ENCODE data around the gene ITIH4.

Gene ITIH4

DNA sequence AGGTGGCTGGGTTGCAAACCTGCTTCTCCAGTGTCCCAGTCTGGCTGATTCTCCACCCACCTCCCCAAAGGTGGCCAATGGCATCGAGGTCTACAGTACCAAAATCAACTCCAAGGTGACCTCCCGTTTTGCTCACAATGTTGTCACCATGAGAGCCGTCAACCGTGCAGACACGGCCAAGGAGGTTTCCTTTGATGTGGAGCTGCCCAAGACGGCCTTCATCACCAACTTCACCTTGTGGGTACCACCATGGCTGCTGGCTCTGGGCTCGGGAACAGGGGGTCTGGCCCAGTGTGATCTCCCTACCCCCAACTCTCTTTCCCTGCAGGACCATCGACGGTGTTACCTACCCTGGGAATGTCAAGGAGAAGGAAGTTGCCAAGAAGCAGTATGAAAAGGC is 34.1 kb downstream of the ITIH4 start:
- no peak for DNase-seq (ENCODE audit: low read depth)
- TF ChIP-seq, protein P1, sequence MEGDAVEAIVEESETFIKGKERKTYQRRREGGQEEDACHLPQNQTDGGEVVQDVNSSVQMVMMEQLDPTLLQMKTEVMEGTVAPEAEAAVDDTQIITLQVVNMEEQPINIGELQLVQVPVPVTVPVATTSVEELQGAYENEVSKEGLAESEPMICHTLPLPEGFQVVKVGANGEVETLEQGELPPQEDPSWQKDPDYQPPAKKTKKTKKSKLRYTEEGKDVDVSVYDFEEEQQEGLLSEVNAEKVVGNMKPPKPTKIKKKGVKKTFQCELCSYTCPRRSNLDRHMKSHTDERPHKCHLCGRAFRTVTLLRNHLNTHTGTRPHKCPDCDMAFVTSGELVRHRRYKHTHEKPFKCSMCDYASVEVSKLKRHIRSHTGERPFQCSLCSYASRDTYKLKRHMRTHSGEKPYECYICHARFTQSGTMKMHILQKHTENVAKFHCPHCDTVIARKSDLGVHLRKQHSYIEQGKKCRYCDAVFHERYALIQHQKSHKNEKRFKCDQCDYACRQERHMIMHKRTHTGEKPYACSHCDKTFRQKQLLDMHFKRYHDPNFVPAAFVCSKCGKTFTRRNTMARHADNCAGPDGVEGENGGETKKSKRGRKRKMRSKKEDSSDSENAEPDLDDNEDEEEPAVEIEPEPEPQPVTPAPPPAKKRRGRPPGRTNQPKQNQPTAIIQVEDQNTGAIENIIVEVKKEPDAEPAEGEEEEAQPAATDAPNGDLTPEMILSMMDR (conservative IDR thresholded peaks at IDR 0.05; ENCODE audit: low read depth, low read length) = no peak
- H3K4me3 ChIP-seq (ENCODE audit: low read depth, low read length) = no peak overlapping the region

DNA sequence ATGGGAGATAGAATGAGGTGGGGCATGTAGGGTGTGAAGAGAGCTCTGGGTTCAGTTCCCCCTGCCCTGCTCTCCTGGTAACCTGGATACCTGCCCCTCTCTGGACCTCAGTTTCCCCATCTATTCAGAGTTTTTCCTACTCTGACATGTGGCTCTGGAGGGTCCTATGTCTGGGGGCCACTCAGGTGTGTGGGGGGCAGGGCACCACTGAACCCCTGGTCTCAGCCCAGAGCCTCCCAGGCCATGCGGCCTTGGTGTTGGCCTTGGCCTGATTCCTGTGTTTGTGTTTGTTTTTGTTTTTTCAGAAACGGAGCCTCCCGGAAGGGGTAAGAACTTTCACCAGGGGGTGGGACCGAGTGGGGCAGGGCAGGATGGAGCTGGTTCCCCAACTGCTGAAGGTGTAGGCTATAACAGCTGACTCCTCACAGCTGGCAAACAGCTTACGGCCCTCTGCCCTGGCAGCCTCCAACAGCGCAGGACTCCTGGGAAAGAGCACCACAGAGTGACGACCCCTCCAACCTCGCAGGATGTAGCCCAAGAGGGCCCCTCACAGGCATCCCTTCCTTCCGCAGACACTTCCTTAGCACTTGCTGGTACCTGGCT is 35.1 kb downstream of the ITIH4 start:
- DNase-seq (ENCODE audit: low read depth) = no peak
- TF ChIP-seq, protein P1 (conservative IDR thresholded peaks at IDR 0.05; ENCODE audit: low read depth, low read length) = no peak
- H3K4me3 ChIP-seq (ENCODE audit: low read depth, low read length) = no peak overlapping the region

DNA sequence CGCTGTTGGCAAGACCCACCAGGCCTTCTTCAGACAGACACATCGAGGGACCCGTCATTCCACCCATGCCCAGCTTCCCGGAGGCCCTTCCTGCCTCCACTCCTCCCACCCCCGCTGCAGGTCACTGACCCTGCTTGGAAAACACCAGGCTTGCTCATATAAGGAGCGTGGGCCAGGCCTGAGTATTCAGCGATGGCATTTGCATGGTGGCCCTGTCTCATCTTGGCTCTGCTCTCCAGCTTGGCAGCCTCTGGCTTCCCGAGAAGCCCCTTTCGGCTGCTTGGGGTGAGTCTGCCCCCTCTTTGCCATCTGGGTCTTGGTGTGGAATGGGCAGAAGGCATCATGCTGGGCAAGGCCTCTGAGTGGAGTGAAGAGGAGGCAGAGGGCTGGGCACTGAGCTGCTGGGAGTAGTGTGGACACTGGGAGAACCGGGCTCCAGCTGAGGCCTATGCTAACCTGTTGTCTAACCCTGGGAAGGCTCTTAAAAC is 35.8 kb downstream of the ITIH4 start, which contains the start of gene ITIH3:
Gene ITIH3, plus strand, starts transcription at position 185 of the 488 bp plus-strand sequence. Its CDS starts 8 bp downstream, at position 193.
- H3K4me3 ChIP-seq (ENCODE audit: low read depth, low read length) = no peak within 1 kb of the TSS
- DNase-seq (ENCODE audit: low read depth) = no peak
- TF ChIP-seq, protein P1 (conservative IDR thresholded peaks at IDR 0.05; ENCODE audit: low read depth, low read length) = no peak

DNA sequence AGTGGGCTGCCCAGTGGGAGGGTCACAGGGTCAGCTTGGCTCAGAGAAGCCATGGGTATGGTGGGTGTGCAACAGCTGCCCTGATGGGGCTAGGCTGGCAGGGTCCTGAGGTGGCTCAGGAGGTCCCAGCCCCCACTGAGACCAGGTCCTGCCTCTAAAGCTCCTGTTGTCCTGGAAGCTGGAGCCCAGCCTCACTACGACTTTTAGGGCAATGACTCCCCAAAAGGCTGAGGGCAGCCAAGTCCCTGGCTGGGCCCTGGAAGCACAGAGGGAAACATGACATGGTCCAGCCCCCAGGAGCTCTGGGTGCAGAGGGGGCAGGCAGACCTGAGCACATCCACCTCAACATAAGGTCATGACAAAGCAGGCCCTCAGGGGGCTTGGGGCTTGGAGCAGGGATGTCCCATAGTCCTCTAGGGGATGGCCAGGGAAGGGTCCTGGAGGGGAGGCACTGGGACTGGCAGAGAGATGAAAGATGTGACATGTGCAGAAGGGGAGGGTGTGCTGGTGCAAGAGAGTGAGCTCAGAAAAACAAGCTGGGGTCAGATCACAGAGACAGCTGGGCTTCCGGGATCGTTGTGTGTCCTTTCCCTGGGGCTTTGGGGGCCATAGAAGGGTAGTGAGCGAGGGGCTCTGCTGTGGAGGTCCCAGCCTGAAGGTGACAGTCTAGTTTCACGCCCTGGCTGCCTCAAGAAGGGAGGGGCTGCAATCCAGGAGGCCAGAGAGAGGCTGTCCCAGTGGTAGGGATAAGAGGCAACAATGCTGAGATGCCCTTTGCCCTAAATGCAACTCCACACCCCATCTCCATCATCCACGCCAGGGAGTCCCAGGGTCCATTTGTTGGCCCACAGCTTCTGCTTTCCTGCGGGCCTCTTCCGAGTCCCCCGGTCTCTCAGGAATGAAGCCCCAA is 36.5 kb downstream of the ITIH4 start:
- DNase-seq (ENCODE audit: low read depth) = no peak
- TF ChIP-seq, protein P1 (conservative IDR thresholded peaks at IDR 0.05; ENCODE audit: low read depth, low read length) = no peak
- H3K4me3 ChIP-seq (ENCODE audit: low read depth, low read length) = no peak overlapping the region

DNA sequence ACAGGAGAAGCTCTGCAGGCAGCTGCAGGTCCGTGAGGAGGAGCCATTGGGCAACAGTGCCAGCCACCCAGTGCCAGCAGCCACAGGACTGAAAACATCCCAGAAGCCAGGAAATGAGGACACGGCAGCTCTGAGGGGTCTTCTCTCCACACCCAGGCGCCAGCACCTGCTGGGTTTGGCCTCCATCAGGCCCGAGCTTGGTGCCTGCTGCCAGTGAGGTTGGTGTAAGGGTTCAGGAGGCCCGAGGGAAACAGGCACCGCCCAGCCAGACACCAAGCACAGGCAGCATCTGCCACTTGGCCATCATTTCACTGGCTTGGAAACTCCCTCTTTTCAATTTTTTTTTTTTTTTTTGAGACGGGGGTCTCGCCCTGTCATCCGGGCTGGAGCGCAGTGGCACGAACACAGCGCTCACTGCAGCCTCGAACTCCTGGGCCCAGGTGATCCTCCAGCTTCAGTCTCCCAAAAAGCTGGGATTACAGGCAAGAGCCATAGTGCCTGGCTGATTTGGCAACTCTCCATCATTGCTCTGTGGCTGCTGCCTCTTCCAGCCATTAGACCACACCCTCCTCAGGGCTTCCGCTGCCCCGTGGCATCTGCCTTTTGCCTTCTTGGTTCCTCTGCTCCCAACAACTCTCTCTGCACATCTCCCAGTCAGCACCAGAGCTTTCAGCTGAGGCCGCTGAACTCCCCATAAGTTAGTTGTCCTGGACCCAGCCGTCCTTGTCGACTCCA is 37.3 kb downstream of the ITIH4 start:
- DNase-seq (ENCODE audit: low read depth) = no peak

DNA sequence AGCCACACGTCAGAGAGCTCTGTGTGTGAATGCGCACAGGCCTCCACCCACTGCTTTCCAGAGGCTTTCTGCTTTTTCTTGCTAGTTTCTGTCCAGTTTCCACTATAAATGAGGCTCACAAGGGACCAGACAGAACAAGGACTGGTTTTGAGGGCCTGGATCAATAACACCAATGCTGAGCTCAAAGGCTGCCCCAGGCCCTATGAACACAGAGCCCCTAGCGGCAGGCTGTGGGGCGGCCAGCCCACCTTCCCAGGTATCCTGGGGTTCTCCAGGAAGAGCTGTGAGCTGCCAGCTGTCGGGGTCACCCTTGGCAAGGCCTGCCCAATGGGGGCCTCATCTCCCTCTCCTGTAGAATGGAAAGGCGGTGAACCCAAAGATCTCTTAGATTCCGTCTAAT is 38.1 kb downstream of the ITIH4 start:
- DNase-seq (ENCODE audit: low read depth) = no peak
- TF ChIP-seq, protein P1 (conservative IDR thresholded peaks at IDR 0.05; ENCODE audit: low read depth, low read length) = peak; percentile 17
- no peak overlapping the region for H3K4me3 ChIP-seq (ENCODE audit: low read depth, low read length)

More for the DNA sequence above, 37.3 kb downstream of the ITIH4 start:
- TF ChIP-seq, protein P1 (conservative IDR thresholded peaks at IDR 0.05; ENCODE audit: low read depth, low read length) = no peak
- no peak overlapping the region for H3K4me3 ChIP-seq (ENCODE audit: low read depth, low read length)
